Neural cell (in vitro differentiated cells): ENCODE results near the gene VWF. TPM values are rescaled to one million over a fixed set of nuclear protein-coding genes. Genes with fewer than 3 reads are reported as not detected.

ENCODE experiments used
- H2AFZ ChIP-seq: fragments of 200-600, 300-800 bp; sonication (generic), shearing (Covaris generic); 2 replicates; pipeline ENCODE4 v1.6.0; 2014; ENCODE audit warnings: low read depth, mild to moderate bottlenecking, antibody characterized with exemption, low read length, moderate library complexity
- H3F3A ChIP-seq: fragments of 200-600 bp; shearing (Covaris generic); 2 replicates; pipeline ENCODE4 v1.6.1; 2016; ENCODE audit warnings: mild to moderate bottlenecking, moderate library complexity, mixed read lengths, antibody characterized with exemption, low read length; ENCODE audit not compliant: insufficient read depth, poor library complexity, severe bottlenecking
- H3K27ac ChIP-seq: fragments of 200-600, 300-800 bp; sonication (generic), shearing (Covaris generic); 2 replicates; pipeline ENCODE4 v1.5.1; 2014; ENCODE audit warnings: mild to moderate bottlenecking, low read length, moderate library complexity
- H3K27me3 ChIP-seq: fragments of 300-800, 200-600 bp; sonication (generic), shearing (Covaris generic); 2 replicates; pipeline ENCODE4 v1.6.0; 2014; ENCODE audit warnings: mild to moderate bottlenecking, low read depth, low read length, moderate library complexity; ENCODE audit not compliant: insufficient read depth
- H3K36me3 ChIP-seq: fragments of 300-800, 200-600 bp; sonication (generic), shearing (Covaris generic); 2 replicates; pipeline ENCODE4 v1.5.1; 2014; ENCODE audit warnings: mild to moderate bottlenecking, antibody characterized with exemption, low read length, moderate library complexity; ENCODE audit not compliant: insufficient read depth
- H3K4me2 ChIP-seq: fragments of 300-800, 200-600 bp; sonication (generic), shearing (Covaris generic); 2 replicates; pipeline ENCODE4 v1.6.0; 2014; ENCODE audit warnings: mild to moderate bottlenecking, low read length
- H3K4me3 ChIP-seq: fragments of 300-800, 200-600 bp; sonication (generic), shearing (Covaris generic); 2 replicates; pipeline ENCODE4 v1.5.1; 2014; ENCODE audit warnings: mild to moderate bottlenecking, low read length, moderate library complexity
- H3K79me2 ChIP-seq: fragments of 200-600 bp; shearing (Covaris generic); replicated peaks from 2 replicates; pipeline ENCODE4 v1.6.0; 2014; ENCODE audit warnings: mild to moderate bottlenecking, low read length, moderate library complexity; ENCODE audit not compliant: insufficient read depth
- H3K9ac ChIP-seq: fragments of 300-800, 200-600 bp; sonication (generic), shearing (Covaris generic); 2 replicates; pipeline ENCODE4 v1.6.1; 2016; ENCODE audit warnings: mild to moderate bottlenecking, low read length, mixed read lengths
- H3K9me2 ChIP-seq: fragments of 200-600 bp; shearing (Covaris generic); 2 replicates; pipeline ENCODE4 v1.6.1; 2016; ENCODE audit warnings: mild to moderate bottlenecking, low read length, mixed read lengths; ENCODE audit not compliant: insufficient read depth
- H3K9me3 ChIP-seq: fragments of 200-600, 300-800 bp; sonication (generic), shearing (Covaris generic); 2 replicates; pipeline ENCODE4 v1.6.1; 2016; ENCODE audit warnings: mild to moderate bottlenecking, mixed run types, low read length, moderate library complexity, mixed read lengths
- H4K20me1 ChIP-seq: fragments of 200-600 bp; shearing (Covaris generic); 2 replicates; pipeline ENCODE4 v1.6.1; 2016; ENCODE audit warnings: mild to moderate bottlenecking, mixed run types; ENCODE audit not compliant: insufficient read depth
- EP300 ChIP-seq: fragments of 450-650 bp; conservative IDR thresholded peaks from 2 replicates; pipeline ENCODE4 v1.6.1; 2014; ENCODE audit warnings: antibody characterized with exemption, mild to moderate bottlenecking, moderate library complexity; ENCODE audit not compliant: poor library complexity, severe bottlenecking
- EZH2 ChIP-seq: fragments of 200-600, 300-800 bp; shearing (Covaris generic), sonication (generic); IDR thresholded peaks from 2 replicates; pipeline ENCODE4 v1.6.1; 2014; ENCODE audit warnings: antibody characterized with exemption, low read length, borderline replicate concordance, mild to moderate bottlenecking; ENCODE audit not compliant: insufficient read depth, poor library complexity, severe bottlenecking
- MXI1 ChIP-seq: fragments of 450-650 bp; conservative IDR thresholded peaks from 2 replicates; pipeline ENCODE4 v1.6.1; 2014; ENCODE audit warnings: antibody characterized with exemption, mild to moderate bottlenecking; ENCODE audit not compliant: poor library complexity, severe bottlenecking
- POLR2AphosphoS5 ChIP-seq: IDR thresholded peaks from 2 replicates; pipeline ENCODE4 v1.6.1; 2012
- RAD21 ChIP-seq: fragments of 450-650 bp; conservative IDR thresholded peaks from 2 replicates; pipeline ENCODE4 v1.6.1; 2014; ENCODE audit warnings: antibody characterized with exemption, mild to moderate bottlenecking, moderate library complexity
- SMC3 ChIP-seq: fragments of 450-650 bp; conservative IDR thresholded peaks from 2 replicates; pipeline ENCODE4 v1.6.1; 2014; ENCODE audit warnings: antibody characterized with exemption, mild to moderate bottlenecking, moderate library complexity; ENCODE audit not compliant: poor library complexity
- TAF1 ChIP-seq: IDR thresholded peaks from 2 replicates; pipeline ENCODE4 v1.6.1; 2012; ENCODE audit warnings: low read depth
- polyA plus RNA-seq: library from polyadenylated mRNA; depleted of rRNA; stranded (reverse); fragments of >200 nt; gene quantifications from 2 replicates; pipeline ENCODE4 v1.2.3, GENCODE V29; 2014
- TF ChIP-seq, protein P1 (sequence below): IDR thresholded peaks from 2 replicates; pipeline ENCODE4 v1.6.1; 2012; ENCODE audit warnings: borderline replicate concordance
- TF ChIP-seq, protein P2 (sequence below): fragments of 450-650 bp; IDR thresholded peaks from 2 replicates; pipeline ENCODE4 v1.5.1; 2014; ENCODE audit warnings: antibody characterized with exemption, mild to moderate bottlenecking, moderate library complexity; ENCODE audit not compliant: poor library complexity, severe bottlenecking

Gene VWF
- polyA plus RNA-seq, 1 donor from 2014 or later: not detected

GRCh38 chr12:6088921-6089747 lies 35.3 kb downstream of the VWF start:
- H2AFZ ChIP-seq: no peak overlapping the region
- no peaks in the 10 kb centered on the region for H4K20me1 ChIP-seq
- no peak overlapping the region for H3K4me2 ChIP-seq

DNA sequence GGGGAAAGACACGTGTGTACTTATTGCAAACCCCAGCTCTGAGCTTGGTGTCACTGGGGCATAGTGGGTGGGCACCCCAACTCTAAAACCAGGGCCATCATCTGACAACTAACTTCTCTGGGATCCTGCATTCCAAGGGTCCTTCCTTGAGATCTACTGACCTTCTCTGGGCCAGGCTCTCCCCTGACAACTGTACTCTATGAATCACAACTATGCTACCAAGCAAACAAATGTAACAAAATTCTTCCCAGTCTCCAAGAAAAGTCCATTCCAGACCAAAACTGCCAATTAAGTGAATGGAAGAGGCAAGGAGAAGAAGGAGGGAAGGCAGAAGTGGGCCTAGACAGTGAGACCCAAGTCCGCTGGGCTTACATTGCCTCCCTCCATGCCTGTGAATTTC lies 38.2 kb downstream of the VWF start:
- H3K27ac ChIP-seq: no peak overlapping the region
- no peaks in the 10 kb centered on the region for H3K36me3 ChIP-seq
- H3K9me3 ChIP-seq: no peaks in the 10 kb centered on the region
- no peak overlapping the region for H3K9ac ChIP-seq
- no peak overlapping the region for H3K4me2 ChIP-seq
- H3K27me3 ChIP-seq: no peaks in the 10 kb centered on the region
- no peak overlapping the region for H2AFZ ChIP-seq
- TF ChIP-seq EZH2 (no peak), TAF1 (no peak), SMC3 (no peak), POLR2AphosphoS5 (no peak), RAD21 (no peak), MXI1 (no peak), EP300 (no peak)
- TF ChIP-seq, protein P1, sequence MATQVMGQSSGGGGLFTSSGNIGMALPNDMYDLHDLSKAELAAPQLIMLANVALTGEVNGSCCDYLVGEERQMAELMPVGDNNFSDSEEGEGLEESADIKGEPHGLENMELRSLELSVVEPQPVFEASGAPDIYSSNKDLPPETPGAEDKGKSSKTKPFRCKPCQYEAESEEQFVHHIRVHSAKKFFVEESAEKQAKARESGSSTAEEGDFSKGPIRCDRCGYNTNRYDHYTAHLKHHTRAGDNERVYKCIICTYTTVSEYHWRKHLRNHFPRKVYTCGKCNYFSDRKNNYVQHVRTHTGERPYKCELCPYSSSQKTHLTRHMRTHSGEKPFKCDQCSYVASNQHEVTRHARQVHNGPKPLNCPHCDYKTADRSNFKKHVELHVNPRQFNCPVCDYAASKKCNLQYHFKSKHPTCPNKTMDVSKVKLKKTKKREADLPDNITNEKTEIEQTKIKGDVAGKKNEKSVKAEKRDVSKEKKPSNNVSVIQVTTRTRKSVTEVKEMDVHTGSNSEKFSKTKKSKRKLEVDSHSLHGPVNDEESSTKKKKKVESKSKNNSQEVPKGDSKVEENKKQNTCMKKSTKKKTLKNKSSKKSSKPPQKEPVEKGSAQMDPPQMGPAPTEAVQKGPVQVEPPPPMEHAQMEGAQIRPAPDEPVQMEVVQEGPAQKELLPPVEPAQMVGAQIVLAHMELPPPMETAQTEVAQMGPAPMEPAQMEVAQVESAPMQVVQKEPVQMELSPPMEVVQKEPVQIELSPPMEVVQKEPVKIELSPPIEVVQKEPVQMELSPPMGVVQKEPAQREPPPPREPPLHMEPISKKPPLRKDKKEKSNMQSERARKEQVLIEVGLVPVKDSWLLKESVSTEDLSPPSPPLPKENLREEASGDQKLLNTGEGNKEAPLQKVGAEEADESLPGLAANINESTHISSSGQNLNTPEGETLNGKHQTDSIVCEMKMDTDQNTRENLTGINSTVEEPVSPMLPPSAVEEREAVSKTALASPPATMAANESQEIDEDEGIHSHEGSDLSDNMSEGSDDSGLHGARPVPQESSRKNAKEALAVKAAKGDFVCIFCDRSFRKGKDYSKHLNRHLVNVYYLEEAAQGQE: no peak
- TF ChIP-seq, protein P2, sequence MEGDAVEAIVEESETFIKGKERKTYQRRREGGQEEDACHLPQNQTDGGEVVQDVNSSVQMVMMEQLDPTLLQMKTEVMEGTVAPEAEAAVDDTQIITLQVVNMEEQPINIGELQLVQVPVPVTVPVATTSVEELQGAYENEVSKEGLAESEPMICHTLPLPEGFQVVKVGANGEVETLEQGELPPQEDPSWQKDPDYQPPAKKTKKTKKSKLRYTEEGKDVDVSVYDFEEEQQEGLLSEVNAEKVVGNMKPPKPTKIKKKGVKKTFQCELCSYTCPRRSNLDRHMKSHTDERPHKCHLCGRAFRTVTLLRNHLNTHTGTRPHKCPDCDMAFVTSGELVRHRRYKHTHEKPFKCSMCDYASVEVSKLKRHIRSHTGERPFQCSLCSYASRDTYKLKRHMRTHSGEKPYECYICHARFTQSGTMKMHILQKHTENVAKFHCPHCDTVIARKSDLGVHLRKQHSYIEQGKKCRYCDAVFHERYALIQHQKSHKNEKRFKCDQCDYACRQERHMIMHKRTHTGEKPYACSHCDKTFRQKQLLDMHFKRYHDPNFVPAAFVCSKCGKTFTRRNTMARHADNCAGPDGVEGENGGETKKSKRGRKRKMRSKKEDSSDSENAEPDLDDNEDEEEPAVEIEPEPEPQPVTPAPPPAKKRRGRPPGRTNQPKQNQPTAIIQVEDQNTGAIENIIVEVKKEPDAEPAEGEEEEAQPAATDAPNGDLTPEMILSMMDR: no peak
- no peaks in the 10 kb centered on the region for H3K79me2 ChIP-seq
- H3K4me3 ChIP-seq: no peak overlapping the region
- no peaks in the 10 kb centered on the region for H4K20me1 ChIP-seq
- no peaks in the 10 kb centered on the region for H3F3A ChIP-seq
- no peaks in the 10 kb centered on the region for H3K9me2 ChIP-seq

More at GRCh38 chr12:6088921-6089747, 35.3 kb downstream of the VWF start:
- Histone ChIP-seq H3K79me2 (no peaks in the 10 kb centered on the region), H3F3A (no peaks in the 10 kb centered on the region), H3K4me3 (no peak overlapping the region), H3K9ac (no peak overlapping the region), H3K27ac (no peak overlapping the region), H3K9me2 (no peaks in the 10 kb centered on the region), H3K27me3 (no peaks in the 10 kb centered on the region), H3K9me3 (no peaks in the 10 kb centered on the region), H3K36me3 (no peaks in the 10 kb centered on the region)
- TF ChIP-seq MXI1 (no peak), EZH2 (no peak), EP300 (no peak), RAD21 (no peak), SMC3 (no peak), TAF1 (no peak), POLR2AphosphoS5 (no peak)
- TF ChIP-seq, protein P1: no peak
- TF ChIP-seq, protein P2: no peak
